Astrocyte (in vitro differentiated cells and primary cell): ENCODE results near the gene RPS6KA2. TPM values are rescaled to one million over a fixed set of nuclear protein-coding genes. Genes with fewer than 3 reads are reported as not detected.

Experiments
- DNase-seq: peaks from one replicate; pipeline ENCODE4 v3.0.0-alpha.2; 2010; ENCODE audit warnings: low read depth
- FAIRE-seq: peaks from 2 replicates; lab custom pipeline; 2011; peaks lifted over from hg19 to GRCh38; lab: Jason Lieb, UNC
- H2AFZ ChIP-seq: 2 replicates; pipeline ENCODE4 v1.6.0; 2012; ENCODE audit warnings: low read depth, low read length, inconsistent platforms
- H3K27ac ChIP-seq: 2 replicates; pipeline ENCODE4 v1.5.1; 2011; ENCODE audit warnings: low read depth, low read length, inconsistent platforms
- H3K27me3 ChIP-seq: 2 replicates; pipeline ENCODE4 v1.6.0; 2011; ENCODE audit warnings: low read length, inconsistent platforms; ENCODE audit not compliant: insufficient read depth
- H3K36me3 ChIP-seq: 2 replicates; pipeline ENCODE4 v1.5.1; 2011; ENCODE audit warnings: low read length, inconsistent platforms; ENCODE audit not compliant: insufficient read depth
- H3K4me1 ChIP-seq: 2 replicates; pipeline ENCODE4 v1.5.1; 2011; ENCODE audit warnings: low read length, inconsistent platforms; ENCODE audit not compliant: insufficient read depth
- H3K4me2 ChIP-seq: 2 replicates; pipeline ENCODE4 v1.6.0; 2012; ENCODE audit warnings: low read length, inconsistent platforms
- H3K4me3 ChIP-seq: 2 replicates; pipeline ENCODE4 v1.5.1; 2011; ENCODE audit warnings: low read depth, mild to moderate bottlenecking, low read length, inconsistent platforms; ENCODE audit not compliant: insufficient read depth
- H3K79me2 ChIP-seq: 2 replicates; pipeline ENCODE4 v1.6.0; 2012; ENCODE audit warnings: mild to moderate bottlenecking, low read length, inconsistent platforms; ENCODE audit not compliant: insufficient read depth
- H3K9ac ChIP-seq: 2 replicates; pipeline ENCODE4 v1.6.0; 2012; ENCODE audit warnings: mild to moderate bottlenecking, low read length, inconsistent platforms
- H3K9me3 ChIP-seq: 2 replicates; pipeline ENCODE4 v1.5.1; 2012; ENCODE audit warnings: low read depth, mild to moderate bottlenecking, low read length, inconsistent platforms; ENCODE audit not compliant: insufficient read depth
- H4K20me1 ChIP-seq: 2 replicates; pipeline ENCODE4 v1.6.0; 2012; ENCODE audit warnings: low read length, inconsistent platforms; ENCODE audit not compliant: insufficient read depth
- H3K27ac Mint-ChIP-seq: one replicate; pipeline ENCODE4 v1.8.0; 2021; ENCODE audit warnings: mild to moderate bottlenecking, mixed read lengths; ENCODE audit not compliant: unreplicated experiment
- H3K27me3 Mint-ChIP-seq: one replicate; pipeline ENCODE4 v1.8.0; 2021; ENCODE audit warnings: low read depth, mixed read lengths; ENCODE audit not compliant: unreplicated experiment
- H3K36me3 Mint-ChIP-seq: one replicate; pipeline ENCODE4 v1.8.0; 2021; ENCODE audit warnings: low read depth, mixed read lengths; ENCODE audit not compliant: unreplicated experiment
- H3K4me1 Mint-ChIP-seq: one replicate; pipeline ENCODE4 v1.8.0; 2021; ENCODE audit warnings: low read depth, mixed read lengths; ENCODE audit not compliant: unreplicated experiment
- H3K4me3 Mint-ChIP-seq: one replicate; pipeline ENCODE4 v1.8.0; 2021; ENCODE audit warnings: mild to moderate bottlenecking, moderate library complexity, mixed read lengths; ENCODE audit not compliant: unreplicated experiment
- H3K9me3 Mint-ChIP-seq: one replicate; pipeline ENCODE4 v1.8.0; 2021; ENCODE audit warnings: mild to moderate bottlenecking, mixed read lengths; ENCODE audit not compliant: unreplicated experiment
- EZH2 ChIP-seq: IDR thresholded peaks from 2 replicates; pipeline ENCODE4 v1.6.1; 2012; ENCODE audit warnings: mild to moderate bottlenecking, low read length, inconsistent platforms; ENCODE audit not compliant: insufficient read depth
- total RNA-seq: library from RNA; stranded (reverse); gene quantifications from 2 replicates; pipeline ENCODE4 v1.2.1, GENCODE V29; 2021
- TF ChIP-seq, protein P1 (sequence below): IDR thresholded peaks from 2 replicates; pipeline ENCODE4 v1.5.1; 2011; ENCODE audit warnings: low read depth, mild to moderate bottlenecking, inconsistent platforms, low read length, moderate library complexity; ENCODE audit not compliant: insufficient read depth

RPS6KA2 gene
- total RNA-seq, 1 donor from 2014 or later = 33.5 TPM

DNA sequence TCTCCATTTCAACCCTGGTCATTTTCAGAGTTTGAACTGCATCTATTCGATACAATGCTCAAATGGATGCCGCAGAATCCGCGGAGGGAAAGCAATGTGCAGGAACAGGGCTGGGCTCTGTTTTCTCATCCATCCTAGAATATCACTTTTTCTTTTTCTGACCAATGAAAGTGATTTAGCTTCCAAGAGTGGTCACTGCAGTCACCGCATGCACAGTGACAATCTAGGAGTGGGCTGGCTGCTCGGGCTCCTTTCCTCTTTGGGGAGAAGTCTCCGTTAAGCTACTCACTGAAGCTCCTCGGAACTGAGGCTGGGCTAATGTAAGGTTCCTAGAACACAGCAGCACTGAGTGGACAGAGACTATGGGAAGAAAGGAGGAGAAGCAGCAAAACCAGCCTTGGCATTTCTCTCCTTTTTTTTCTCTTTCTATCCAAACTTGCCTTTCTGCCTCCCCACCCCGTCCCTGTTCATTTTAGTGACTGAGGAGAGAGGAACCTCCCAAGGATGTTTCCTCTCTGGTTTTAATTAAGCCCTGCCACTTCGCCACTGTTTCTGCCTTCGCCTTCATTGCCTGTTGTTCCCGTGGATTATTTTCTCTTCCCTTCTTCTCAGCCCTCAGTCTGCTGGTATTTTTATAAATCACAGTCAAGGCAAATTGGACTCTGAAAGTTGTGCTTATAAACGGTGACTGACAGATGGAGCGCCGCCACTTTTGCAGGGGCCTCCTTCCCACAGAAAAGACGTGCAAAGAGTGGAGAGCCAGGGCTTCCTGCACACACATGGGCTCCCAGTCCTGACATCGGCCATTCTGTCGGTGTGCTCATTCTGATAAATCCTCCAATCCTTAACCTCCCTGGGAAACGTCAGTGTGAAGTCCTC lies 81.7 kb downstream of the RPS6KA2 start:
- Histone ChIP-seq H3K79me2 (peaks cover 10% of the 10 kb centered on the region), H3K9me3 (no peaks in the 10 kb centered on the region), H3K9ac (no peak overlapping the region), H3K4me3 (no peak overlapping the region), H4K20me1 (no peaks in the 10 kb centered on the region), H2AFZ (no peak overlapping the region), H3K27me3 (no peaks in the 10 kb centered on the region), H3K36me3 (no peaks in the 10 kb centered on the region), H3K4me2 (no peak overlapping the region), H3K27ac (no peak overlapping the region), H3K4me1 (peaks cover 4% of the 10 kb centered on the region)
- DNase-seq (no peak), FAIRE-seq (no peak)
- Mint-ChIP-seq H3K36me3 (peaks cover 13% of the 10 kb centered on the region), H3K4me3 (no peak overlapping the region), H3K4me1 (peaks cover 21% of the 10 kb centered on the region), H3K27ac (no peak overlapping the region), H3K27me3 (no peaks in the 10 kb centered on the region), H3K9me3 (peaks cover 7% of the 10 kb centered on the region)
- TF ChIP-seq EZH2 = no peak
- TF ChIP-seq, protein P1, sequence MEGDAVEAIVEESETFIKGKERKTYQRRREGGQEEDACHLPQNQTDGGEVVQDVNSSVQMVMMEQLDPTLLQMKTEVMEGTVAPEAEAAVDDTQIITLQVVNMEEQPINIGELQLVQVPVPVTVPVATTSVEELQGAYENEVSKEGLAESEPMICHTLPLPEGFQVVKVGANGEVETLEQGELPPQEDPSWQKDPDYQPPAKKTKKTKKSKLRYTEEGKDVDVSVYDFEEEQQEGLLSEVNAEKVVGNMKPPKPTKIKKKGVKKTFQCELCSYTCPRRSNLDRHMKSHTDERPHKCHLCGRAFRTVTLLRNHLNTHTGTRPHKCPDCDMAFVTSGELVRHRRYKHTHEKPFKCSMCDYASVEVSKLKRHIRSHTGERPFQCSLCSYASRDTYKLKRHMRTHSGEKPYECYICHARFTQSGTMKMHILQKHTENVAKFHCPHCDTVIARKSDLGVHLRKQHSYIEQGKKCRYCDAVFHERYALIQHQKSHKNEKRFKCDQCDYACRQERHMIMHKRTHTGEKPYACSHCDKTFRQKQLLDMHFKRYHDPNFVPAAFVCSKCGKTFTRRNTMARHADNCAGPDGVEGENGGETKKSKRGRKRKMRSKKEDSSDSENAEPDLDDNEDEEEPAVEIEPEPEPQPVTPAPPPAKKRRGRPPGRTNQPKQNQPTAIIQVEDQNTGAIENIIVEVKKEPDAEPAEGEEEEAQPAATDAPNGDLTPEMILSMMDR = no peak

GRCh38 chr6:166544296-166544605 lies 82.8 kb downstream of the RPS6KA2 start:
- H3K9me3 ChIP-seq = no peaks in the 10 kb centered on the region
- no peak overlapping the region for H3K9ac ChIP-seq
- H3K4me1 ChIP-seq = peaks cover 4% of the 10 kb centered on the region
- H3K79me2 ChIP-seq = peaks cover 6% of the 10 kb centered on the region
- TF ChIP-seq, protein P1 = no peak
- no peak for TF ChIP-seq EZH2
- no peak overlapping the region for H3K4me2 ChIP-seq
- no peaks in the 10 kb centered on the region for H3K27me3 ChIP-seq
- H4K20me1 ChIP-seq = no peaks in the 10 kb centered on the region
- H2AFZ ChIP-seq = no peak overlapping the region
- Mint-ChIP-seq H3K4me3 (no peak overlapping the region), H3K4me1 (peaks cover 26% of the 10 kb centered on the region), H3K36me3 (peaks cover 10% of the 10 kb centered on the region), H3K9me3 (peaks cover 2% of the 10 kb centered on the region), H3K27me3 (no peaks in the 10 kb centered on the region), H3K27ac (no peak overlapping the region)
- no peak overlapping the region for H3K4me3 ChIP-seq
- no peak overlapping the region for H3K27ac ChIP-seq
- DNase-seq (no peak), FAIRE-seq (no peak)
- H3K36me3 ChIP-seq = no peaks in the 10 kb centered on the region

DNA sequence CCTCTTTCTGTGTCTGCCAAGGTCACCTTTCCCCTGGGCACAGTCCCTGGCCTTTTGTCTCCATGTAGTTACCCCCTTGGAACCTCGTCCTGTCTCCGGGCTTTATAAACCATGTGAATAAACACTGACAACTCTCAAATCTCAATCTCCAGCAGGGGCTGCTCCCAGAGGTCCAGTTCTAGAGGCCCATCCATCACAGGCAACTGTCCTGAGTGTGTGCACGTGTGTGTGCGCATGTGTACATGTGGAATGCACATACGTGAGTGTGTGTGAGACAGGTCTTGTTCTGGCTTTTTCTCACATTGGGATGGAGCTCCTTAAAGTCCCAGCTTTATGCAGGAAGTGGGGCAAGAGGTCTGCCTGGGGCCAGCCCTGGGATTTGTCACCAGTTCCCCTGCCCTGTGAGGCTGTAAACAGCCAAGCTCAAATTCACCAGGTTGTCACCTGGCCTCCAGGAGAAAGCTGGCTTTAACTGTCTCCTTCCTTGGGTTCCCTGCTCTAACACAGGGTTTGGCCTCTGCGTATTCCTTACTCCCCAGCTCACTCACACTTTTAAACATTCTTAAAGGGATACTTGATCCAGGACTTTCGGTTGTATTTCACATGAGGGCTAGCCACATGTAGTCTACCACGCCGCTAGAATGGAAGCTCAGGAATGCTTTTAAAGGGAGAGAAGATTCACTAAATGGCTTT lies 83.3 kb downstream of the RPS6KA2 start:
- Mint-ChIP-seq H3K36me3 (peaks cover 10% of the 10 kb centered on the region), H3K4me3 (no peak overlapping the region), H3K27me3 (no peaks in the 10 kb centered on the region), H3K27ac (no peak overlapping the region), H3K9me3 (no peaks in the 10 kb centered on the region), H3K4me1 (peaks cover 26% of the 10 kb centered on the region)
- Histone ChIP-seq H3K4me1 (peaks cover 4% of the 10 kb centered on the region), H3K4me2 (no peak overlapping the region), H3K79me2 (peaks cover 5% of the 10 kb centered on the region), H3K27ac (no peak overlapping the region), H3K4me3 (no peak overlapping the region), H3K9me3 (no peaks in the 10 kb centered on the region), H4K20me1 (no peaks in the 10 kb centered on the region), H3K36me3 (no peaks in the 10 kb centered on the region), H2AFZ (no peak overlapping the region), H3K9ac (no peak overlapping the region), H3K27me3 (no peaks in the 10 kb centered on the region)
- DNase-seq = no peak
- no peak for FAIRE-seq
- TF ChIP-seq EZH2 = no peak
- TF ChIP-seq, protein P1 = no peak
